HCT116 (cell line): ENCODE measurements around the gene PSMB5.

Experiments used
- CEBPB ChIP-seq: IDR thresholded peaks from 2 replicates; pipeline ENCODE4 v1.6.1; 2012; ENCODE audit warnings: low read depth
- EGR1 ChIP-seq: IDR thresholded peaks from 2 replicates; pipeline ENCODE4 v1.6.1; 2012; ENCODE audit warnings: low read depth
- EZH2 ChIP-seq: fragments of 200-600 bp; sonication (generic); IDR thresholded peaks from 2 replicates; pipeline ENCODE4 v1.6.1; 2017; ENCODE audit warnings: antibody characterized with exemption, mixed run types
- JUND ChIP-seq: IDR thresholded peaks from 2 replicates; pipeline ENCODE4 v1.6.1; 2012
- POLR2A ChIP-seq: IDR thresholded peaks from 2 replicates; pipeline ENCODE4 v1.7.0; 2011; ENCODE audit warnings: borderline replicate concordance; ENCODE audit not compliant: insufficient read depth, insufficient read length; ENCODE audit errors: extremely low read depth
- POLR2AphosphoS5 ChIP-seq: IDR thresholded peaks from 2 replicates; pipeline ENCODE4 v1.6.1; 2011; ENCODE audit warnings: mild to moderate bottlenecking, low read depth, low read length, moderate library complexity
- SP1 ChIP-seq: IDR thresholded peaks from 2 replicates; pipeline ENCODE4 v1.6.1; 2012; ENCODE audit warnings: low read depth
- SRF ChIP-seq: IDR thresholded peaks from 2 replicates; pipeline ENCODE4 v1.6.1; 2012; ENCODE audit warnings: low read depth
- TCF7L2 ChIP-seq: IDR thresholded peaks from 2 replicates; pipeline ENCODE4 v1.7.0; 2011; ENCODE audit warnings: borderline replicate concordance, inconsistent platforms; ENCODE audit not compliant: insufficient read depth, insufficient read length; ENCODE audit errors: extremely low read depth
- TF ChIP-seq, protein P1 (sequence below), 3 experiments: fragments of 200-600 bp in 1 of 3; sonication (generic) in 1 of 3; IDR thresholded peaks in 2 of 3; conservative IDR thresholded peaks in 1 of 3; 2 replicates each; pipeline ENCODE4 v1.5.1; 2012 to 2017; ENCODE audit warnings: low read depth in 2 of 3, low read length in 2 of 3, antibody characterized with exemption in 1 of 3, borderline replicate concordance in 1 of 3, control low read depth in 1 of 3, mild to moderate bottlenecking in 1 of 3, mixed read lengths in 1 of 3, mixed run types in 1 of 3, moderate library complexity in 1 of 3; ENCODE audit not compliant: insufficient read depth in 1 of 3
- TF ChIP-seq, protein P2 (sequence below): IDR thresholded peaks from 2 replicates; pipeline ENCODE4 v1.6.1; 2011; ENCODE audit warnings: mild to moderate bottlenecking, low read length, moderate library complexity; ENCODE audit not compliant: insufficient replicate concordance; ENCODE audit errors: extremely low read depth

DNA sequence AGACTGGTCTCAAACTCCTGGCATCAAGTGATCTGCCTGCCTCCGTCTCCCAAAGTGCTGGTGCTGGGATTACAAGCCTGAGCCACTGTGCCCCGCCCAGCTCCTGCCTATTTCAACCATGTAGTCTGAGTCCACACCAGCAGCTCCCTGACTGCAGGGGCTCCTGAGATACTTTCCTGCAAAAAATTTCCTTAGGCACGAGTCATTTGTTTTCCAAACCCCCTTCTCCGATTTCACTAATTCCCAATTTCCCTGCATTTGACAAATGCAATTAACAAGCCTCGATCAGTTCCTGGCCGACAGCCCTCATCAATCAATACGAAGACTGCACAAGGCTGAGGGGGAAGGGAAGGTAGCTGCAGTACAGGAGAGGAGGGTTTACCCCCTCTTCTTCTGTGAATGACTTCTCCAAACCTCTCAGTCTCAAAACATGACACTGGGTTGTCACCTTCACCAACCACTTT lies 10.1 kb downstream of the PSMB5 start:
- TF ChIP-seq, protein P1, sequence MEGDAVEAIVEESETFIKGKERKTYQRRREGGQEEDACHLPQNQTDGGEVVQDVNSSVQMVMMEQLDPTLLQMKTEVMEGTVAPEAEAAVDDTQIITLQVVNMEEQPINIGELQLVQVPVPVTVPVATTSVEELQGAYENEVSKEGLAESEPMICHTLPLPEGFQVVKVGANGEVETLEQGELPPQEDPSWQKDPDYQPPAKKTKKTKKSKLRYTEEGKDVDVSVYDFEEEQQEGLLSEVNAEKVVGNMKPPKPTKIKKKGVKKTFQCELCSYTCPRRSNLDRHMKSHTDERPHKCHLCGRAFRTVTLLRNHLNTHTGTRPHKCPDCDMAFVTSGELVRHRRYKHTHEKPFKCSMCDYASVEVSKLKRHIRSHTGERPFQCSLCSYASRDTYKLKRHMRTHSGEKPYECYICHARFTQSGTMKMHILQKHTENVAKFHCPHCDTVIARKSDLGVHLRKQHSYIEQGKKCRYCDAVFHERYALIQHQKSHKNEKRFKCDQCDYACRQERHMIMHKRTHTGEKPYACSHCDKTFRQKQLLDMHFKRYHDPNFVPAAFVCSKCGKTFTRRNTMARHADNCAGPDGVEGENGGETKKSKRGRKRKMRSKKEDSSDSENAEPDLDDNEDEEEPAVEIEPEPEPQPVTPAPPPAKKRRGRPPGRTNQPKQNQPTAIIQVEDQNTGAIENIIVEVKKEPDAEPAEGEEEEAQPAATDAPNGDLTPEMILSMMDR (IDR thresholded peaks at IDR 0.05 in 2 of 3, conservative IDR thresholded peaks at IDR 0.05 in 1 of 3; ENCODE audit: borderline replicate concordance in 1 of 3, insufficient read depth in 1 of 3, low read depth in 2 of 3, low read length in 2 of 3): no peak
- no peak for TF ChIP-seq CEBPB
- TF ChIP-seq POLR2A: no peak
- no peak for TF ChIP-seq POLR2AphosphoS5
- no peak for TF ChIP-seq EZH2
- TF ChIP-seq JUND: no peak
- TF ChIP-seq, protein P2, sequence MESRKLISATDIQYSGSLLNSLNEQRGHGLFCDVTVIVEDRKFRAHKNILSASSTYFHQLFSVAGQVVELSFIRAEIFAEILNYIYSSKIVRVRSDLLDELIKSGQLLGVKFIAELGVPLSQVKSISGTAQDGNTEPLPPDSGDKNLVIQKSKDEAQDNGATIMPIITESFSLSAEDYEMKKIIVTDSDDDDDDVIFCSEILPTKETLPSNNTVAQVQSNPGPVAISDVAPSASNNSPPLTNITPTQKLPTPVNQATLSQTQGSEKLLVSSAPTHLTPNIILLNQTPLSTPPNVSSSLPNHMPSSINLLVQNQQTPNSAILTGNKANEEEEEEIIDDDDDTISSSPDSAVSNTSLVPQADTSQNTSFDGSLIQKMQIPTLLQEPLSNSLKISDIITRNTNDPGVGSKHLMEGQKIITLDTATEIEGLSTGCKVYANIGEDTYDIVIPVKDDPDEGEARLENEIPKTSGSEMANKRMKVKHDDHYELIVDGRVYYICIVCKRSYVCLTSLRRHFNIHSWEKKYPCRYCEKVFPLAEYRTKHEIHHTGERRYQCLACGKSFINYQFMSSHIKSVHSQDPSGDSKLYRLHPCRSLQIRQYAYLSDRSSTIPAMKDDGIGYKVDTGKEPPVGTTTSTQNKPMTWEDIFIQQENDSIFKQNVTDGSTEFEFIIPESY: no peak
- no peak for TF ChIP-seq EGR1
- TF ChIP-seq SP1: no peak
- TF ChIP-seq TCF7L2: no peak
- no peak for TF ChIP-seq SRF
